ENCODE results near the gene RNASEH2B. TPM values are rescaled to one million over a fixed set of nuclear protein-coding genes. Genes with fewer than 3 reads are reported as not detected.

Gene RNASEH2B
- 36.8 and 44.5 TPM in 2 replicates for total RNA-seq

GRCh38 chr13:50909605-50910484, at the start of gene RNASEH2B:
Gene RNASEH2B (plus strand): TSS chr13:50909791. CDS start chr13:50910077, 286 bp downstream.

Other genes starting within 250 kb of the RNASEH2B start
- gene DLEU7, start 66.1 kb upstream of the RNASEH2B start, total RNA-seq = 0.11 TPM in 1 of 2 replicates, not detected in the other
- not detected in 2 replicates for gene C13orf42, start 201.5 kb downstream of the RNASEH2B start, total RNA-seq